GM23248 (cell line): Measurements from ENCODE around the gene CSMD2.

Experiments used
- EZH2 ChIP-seq: fragments of 200-600 bp; sonication (generic); IDR thresholded peaks from 2 replicates; pipeline ENCODE4 v1.6.1; 2018; ENCODE audit warnings: antibody characterized with exemption, mild to moderate bottlenecking; ENCODE audit not compliant: insufficient read depth, poor library complexity, severe bottlenecking
- EZH2phosphoT487 ChIP-seq: fragments of 200-600 bp; sonication (generic); IDR thresholded peaks from 2 replicates; pipeline ENCODE4 v1.6.1; 2018; ENCODE audit warnings: antibody characterized with exemption, moderate library complexity, mild to moderate bottlenecking, low read depth; ENCODE audit not compliant: insufficient read depth

DNA sequence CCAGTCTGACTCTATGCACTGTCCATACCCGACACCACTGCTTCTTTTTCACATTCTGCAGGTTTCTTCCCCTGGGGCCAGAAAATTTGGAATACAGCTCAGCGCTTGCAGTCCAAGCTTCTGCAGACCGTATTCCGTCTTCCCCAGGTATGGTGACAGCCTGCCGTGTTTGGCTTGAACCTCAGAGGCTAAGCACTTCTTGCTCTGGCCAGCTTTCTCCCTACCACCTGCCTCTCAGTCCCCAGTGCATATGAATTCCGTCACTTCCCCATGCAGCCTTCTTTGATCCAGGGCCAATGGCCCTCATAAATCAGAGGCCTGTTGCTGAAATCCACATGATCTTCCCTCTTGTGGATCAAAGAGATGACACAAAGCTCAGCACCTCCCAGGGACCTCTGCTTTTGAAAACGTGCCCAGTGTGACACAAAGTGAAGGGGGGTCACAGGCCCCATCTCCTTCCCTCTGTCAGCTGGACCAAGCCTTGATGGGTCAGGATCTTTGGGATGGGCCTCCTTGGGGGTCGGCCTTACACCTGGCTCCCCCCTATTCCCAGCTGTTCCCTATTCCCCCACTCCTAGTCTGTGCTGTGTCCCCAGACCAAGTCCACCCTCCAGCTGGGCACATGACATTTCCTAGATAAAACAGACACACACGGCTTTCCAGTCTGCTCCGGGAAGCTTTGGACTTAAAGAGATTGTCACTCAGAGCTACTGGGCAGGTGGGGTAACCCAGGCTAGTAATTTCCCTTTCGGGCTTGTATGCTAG is 234.5 kb downstream of the CSMD2 start:
- TF ChIP-seq EZH2 (no peak), EZH2phosphoT487 (no peak)
